GM21381 (cell line): Measurements from ENCODE around the gene NAA35.

Experiments used
- ATAC-seq: cut with Tn5 transposase; IDR thresholded peaks from one replicate; pipeline ENCODE4 v1.9.1; 2021; ENCODE audit warnings: mild to moderate bottlenecking, moderate library complexity; ENCODE audit not compliant: unreplicated experiment

NAA35 gene

DNA sequence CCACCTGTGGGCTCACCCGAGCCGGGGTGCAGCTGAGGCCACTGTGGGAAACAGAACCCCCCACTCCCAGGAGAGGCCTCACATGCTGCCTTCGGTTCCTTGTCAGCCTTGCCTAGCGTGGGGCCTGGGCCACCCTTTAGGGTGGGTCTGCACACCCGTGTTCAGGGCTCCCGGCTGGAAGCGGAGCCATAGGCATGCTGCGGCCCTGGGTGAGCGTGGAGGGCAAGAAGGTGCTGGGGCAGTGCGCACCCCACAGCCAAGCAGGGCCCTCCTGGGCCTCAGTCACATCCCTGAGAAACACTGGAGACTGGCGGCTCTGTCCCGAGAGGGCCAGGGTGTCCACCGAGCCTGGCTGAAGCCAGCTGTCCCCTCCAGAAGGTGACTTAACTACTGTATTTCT, 116.5 kb downstream of the NAA35 start:
- no peak for ATAC-seq

DNA sequence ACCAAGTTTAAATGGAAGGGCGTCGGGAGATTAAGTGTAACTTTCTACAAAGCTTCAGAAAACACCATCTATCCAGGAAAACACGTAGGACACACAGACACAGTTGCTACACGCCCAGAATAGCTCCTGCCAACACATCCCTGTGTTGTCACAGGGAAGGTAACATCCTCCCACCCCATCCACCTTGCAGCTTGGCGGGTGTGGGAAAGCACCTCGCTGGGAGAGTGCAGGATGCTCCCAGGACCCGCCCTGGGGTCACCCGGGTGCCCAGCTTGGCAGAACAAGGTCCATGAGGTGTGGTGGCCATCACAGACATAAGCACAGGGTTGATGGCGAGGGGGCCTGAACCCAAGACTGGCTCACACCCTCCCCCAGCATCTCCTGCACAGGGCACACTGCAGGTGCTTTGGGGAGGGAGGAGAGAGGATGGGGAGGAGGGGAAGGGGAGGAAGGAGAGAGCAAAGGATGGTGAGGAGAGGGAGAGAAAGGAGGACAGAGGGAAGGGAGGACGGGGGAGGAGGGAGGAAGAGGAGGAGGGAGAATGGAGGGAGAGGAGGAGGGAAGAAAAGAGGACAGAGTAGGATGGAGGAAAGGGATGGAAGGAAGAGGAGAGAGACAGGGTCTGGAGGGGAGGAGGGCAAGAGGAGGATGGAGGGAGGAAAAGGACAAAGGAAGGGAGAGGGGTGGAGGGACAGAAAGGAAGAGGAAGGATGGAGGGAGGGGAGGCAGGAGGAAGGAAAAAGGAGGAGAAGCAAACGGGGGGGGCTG, 121.2 kb downstream of the NAA35 start:
- ATAC-seq = no peak

DNA sequence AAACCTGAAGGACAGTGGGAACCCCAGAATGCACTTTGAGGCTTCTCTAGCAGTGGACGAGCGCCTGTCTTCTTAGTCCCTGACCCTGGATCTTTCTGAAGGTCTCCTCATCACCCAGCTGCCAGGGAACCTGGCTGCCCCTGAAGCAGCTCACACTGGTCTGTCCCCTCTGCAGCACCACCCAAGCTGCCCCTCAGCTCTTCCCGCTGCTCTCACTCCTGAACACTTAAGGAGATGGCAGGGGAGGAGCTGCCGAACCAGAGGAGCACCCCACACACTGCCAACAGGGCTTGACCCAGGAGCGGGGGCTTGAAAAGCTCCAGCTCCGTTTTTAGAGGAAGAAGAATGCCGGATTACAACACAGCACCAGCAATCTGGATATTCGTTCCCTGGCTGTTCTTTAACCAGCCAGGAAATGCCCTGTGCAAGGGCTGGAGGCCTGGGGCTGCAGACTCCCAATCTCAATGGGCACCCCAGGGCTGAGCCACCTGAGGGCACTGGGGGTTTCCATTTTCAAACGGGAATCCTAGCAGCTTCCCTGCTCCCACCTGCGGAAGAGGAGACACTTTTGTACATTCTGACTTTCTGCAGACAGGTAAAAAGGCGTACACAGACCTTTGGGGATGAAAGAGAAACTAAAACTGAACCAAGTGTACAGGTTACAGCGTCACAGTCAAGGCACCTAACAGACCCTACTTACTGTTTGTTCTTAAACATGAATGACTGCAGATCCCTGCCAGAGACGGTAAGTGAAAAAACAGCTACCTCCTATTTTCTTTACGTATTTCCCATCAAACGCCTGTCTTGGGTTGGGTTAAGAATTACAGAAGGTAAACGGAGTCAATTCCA, 122.1 kb downstream of the NAA35 start:
- ATAC-seq = no peak

DNA sequence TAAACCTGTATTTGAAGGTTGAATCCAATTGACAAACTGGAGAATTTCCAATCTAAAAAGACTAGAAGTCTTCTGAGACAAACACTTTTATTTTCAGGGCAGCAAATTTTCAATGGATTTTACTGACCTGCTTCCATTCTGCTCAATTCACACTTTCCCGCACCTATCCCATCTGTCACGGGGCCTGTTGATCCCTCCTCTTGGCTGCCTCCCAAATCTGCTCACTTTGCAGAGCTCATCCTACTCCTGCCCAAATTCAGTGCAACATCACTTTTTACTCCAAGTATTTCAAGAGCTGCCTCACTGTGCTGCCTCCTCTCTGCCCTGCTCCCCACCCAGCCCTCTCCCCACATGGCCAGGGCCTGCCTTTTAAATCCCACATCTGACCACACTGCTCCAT, 123.3 kb downstream of the NAA35 start:
- ATAC-seq = no peak

DNA sequence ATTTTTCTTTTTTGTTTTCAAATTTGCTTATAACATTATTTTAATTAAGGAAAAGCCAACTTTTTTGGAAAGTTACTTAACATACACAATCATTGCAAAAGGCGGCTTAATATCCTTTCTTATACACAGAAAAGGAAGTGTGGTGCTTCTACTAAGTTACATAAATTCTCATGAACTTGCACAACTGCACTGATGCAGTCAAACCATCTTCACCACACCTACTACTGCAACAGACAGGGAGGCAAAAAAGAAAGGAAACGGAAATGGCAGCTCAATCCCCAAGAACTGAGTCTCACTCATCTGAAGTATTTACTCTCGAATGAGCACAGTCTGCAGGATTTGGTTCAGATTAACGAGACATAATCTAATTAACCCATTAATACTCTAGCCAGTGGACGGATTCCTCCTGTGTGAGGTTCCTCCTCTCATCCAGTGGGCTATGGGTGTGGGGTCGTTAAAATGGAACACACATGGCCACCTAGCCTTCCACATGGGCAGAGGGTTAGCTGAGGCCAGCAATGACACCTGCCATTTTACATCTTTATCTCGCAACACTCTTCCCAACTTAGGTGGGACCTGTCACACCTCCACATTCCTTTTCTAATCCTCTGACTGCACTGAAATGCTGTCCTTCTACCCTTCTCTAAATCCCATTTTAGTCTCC, 128.4 kb downstream of the NAA35 start:
- no peak for ATAC-seq
